GM12878 (cell line): ENCODE measurements around the gene KIF5A. TPM values are rescaled to one million over a fixed set of nuclear protein-coding genes. Genes with fewer than 3 reads are reported as not detected.

Experiments
- ATF7 ChIP-seq: fragments of 450-650 bp; IDR thresholded peaks from 2 replicates; pipeline ENCODE4 v1.6.1; 2016; ENCODE audit warnings: low read depth, mild to moderate bottlenecking
- BMI1 ChIP-seq: fragments of 450-650 bp; IDR thresholded peaks from 2 replicates; pipeline ENCODE4 v1.6.1; 2016; ENCODE audit warnings: mild to moderate bottlenecking, moderate library complexity, borderline replicate concordance
- CREB1 ChIP-seq: IDR thresholded peaks from 2 replicates; pipeline ENCODE4 v1.6.1; 2012; ENCODE audit warnings: low read depth, mild to moderate bottlenecking, inconsistent platforms
- CREM ChIP-seq: IDR thresholded peaks from 2 replicates; pipeline ENCODE4 v1.6.1; 2014; ENCODE audit warnings: antibody characterized with exemption, low read depth
- EZH2 ChIP-seq: IDR thresholded peaks from 2 replicates; pipeline ENCODE4 v1.6.1; 2012; ENCODE audit warnings: low read depth, mild to moderate bottlenecking, control low read depth, inconsistent platforms, low read length, borderline replicate concordance; ENCODE audit not compliant: control insufficient read depth
- FOXM1 ChIP-seq: IDR thresholded peaks from 2 replicates; pipeline ENCODE4 v1.6.1; 2012; ENCODE audit warnings: low read depth, mild to moderate bottlenecking, inconsistent platforms, low read length, moderate library complexity
- GABPA ChIP-seq: IDR thresholded peaks from 2 replicates; pipeline ENCODE4 v1.6.1; 2014; ENCODE audit warnings: antibody characterized with exemption, low read depth, mild to moderate bottlenecking, inconsistent platforms
- HDAC2 ChIP-seq: fragments of 200-600 bp; sonication (generic); IDR thresholded peaks from 2 replicates; pipeline ENCODE4 v1.6.1; 2017
- MYC ChIP-seq: IDR thresholded peaks from 2 replicates; pipeline ENCODE4 v1.6.1; 2011; ENCODE audit warnings: mild to moderate bottlenecking, low read length, moderate library complexity, inconsistent platforms; ENCODE audit not compliant: insufficient read depth, insufficient replicate concordance, insufficient read length, severe bottlenecking
- NBN ChIP-seq: fragments of 450-650 bp; IDR thresholded peaks from 2 replicates; pipeline ENCODE4 v1.6.1; 2016
- NFIC ChIP-seq: IDR thresholded peaks from 2 replicates; pipeline ENCODE4 v1.6.1; 2012; ENCODE audit warnings: low read depth, mild to moderate bottlenecking, inconsistent platforms, low read length, moderate library complexity
- REST ChIP-seq: IDR thresholded peaks from 2 replicates; pipeline ENCODE4 v1.6.1; 2012; ENCODE audit warnings: mild to moderate bottlenecking, low read depth, low read length
- SKIL ChIP-seq: fragments of 450-650 bp; IDR thresholded peaks from 2 replicates; pipeline ENCODE4 v1.6.1; 2017; ENCODE audit warnings: mild to moderate bottlenecking, low read depth, inconsistent platforms; ENCODE audit not compliant: poor library complexity, severe bottlenecking
- SMC3 ChIP-seq: IDR thresholded peaks from 2 replicates; pipeline ENCODE4 v1.6.1; 2011; ENCODE audit warnings: low read length, improper control_type of control experiment, borderline replicate concordance
- SREBF2 ChIP-seq: IDR thresholded peaks from 2 replicates; pipeline ENCODE4 v1.6.1; 2012; ENCODE audit warnings: mild to moderate bottlenecking, low read length
- SUPT20H ChIP-seq: IDR thresholded peaks from 2 replicates; pipeline ENCODE4 v1.6.1; 2011; ENCODE audit warnings: low read depth, mild to moderate bottlenecking, low read length, moderate library complexity, borderline replicate concordance; ENCODE audit not compliant: control insufficient read depth
- TCF7 ChIP-seq: IDR thresholded peaks from 2 replicates; pipeline ENCODE4 v1.6.1; 2014; ENCODE audit warnings: antibody characterized with exemption, borderline replicate concordance
- YBX1 ChIP-seq: fragments of 450-650 bp; IDR thresholded peaks from 2 replicates; pipeline ENCODE4 v1.6.1; 2016; ENCODE audit warnings: antibody characterized with exemption
- ZNF207 ChIP-seq: fragments of 450-650 bp; IDR thresholded peaks from 2 replicates; pipeline ENCODE4 v1.6.1; 2014; ENCODE audit warnings: antibody characterized with exemption, mild to moderate bottlenecking, borderline replicate concordance
- ZNF687 ChIP-seq: fragments of 450-650 bp; IDR thresholded peaks from 2 replicates; pipeline ENCODE4 v1.6.1; 2017; ENCODE audit warnings: mild to moderate bottlenecking, moderate library complexity
- polyA plus RNA-seq, 11 experiments: library from polyadenylated mRNA; depleted of rRNA in 4 of 11; unstranded in 6 of 11; stranded (reverse) in 5 of 11; fragments of >200 nt; fragmentation: Nextera tagmentation in 4 of 11; fragmentation: Illumina TruSeq in 1 of 11; extraction: Ambion mirVana in 4 of 11; extraction: Trizol in 1 of 11; gene quantifications; 1 replicate in 1 of 11; 2 replicates in 10 of 11; pipeline versions ENCODE4 v1.2.1 to v1.2.3, GENCODE V29; 2011 to 2016; ENCODE audit warnings: inconsistent platforms in 2 of 11, missing spikeins in 2 of 11, low read depth in 1 of 11
- total RNA-seq, 4 experiments: library from RNA; depleted of rRNA in 3 of 4; stranded (reverse); fragments of >200 nt in 3 of 4; fragmentation: Illumina TruSeq in 1 of 4; extraction: Trizol in 1 of 4; gene quantifications; 2 replicates each; pipeline versions ENCODE4 v1.2.1 to v1.2.3, GENCODE V29; 2013 to 2021

The KIF5A gene
- total and polyA plus RNA-seq, 10 of the 15 experiments (the other 5 are each of a cell fraction or from before 2014, with no cell fraction given): 0.35 to 2.9 (median 0.97) TPM

- TF ChIP-seq REST (no peak), ATF7 (no peak; the same call in 1 of the 2 replicates), HDAC2 (no peak), ZNF207 (no peak), SMC3 (no peak), MYC (no peak), NBN (no peak), CREM (no peak), CREB1 (no peak), BMI1 (no peak), ZNF687 (no peak), SKIL (no peak), SREBF2 (no peak), SUPT20H (no peak), YBX1 (no peak), EZH2 (no peak), GABPA (no peak), FOXM1 (no peak), TCF7 (no peak), NFIC (no peak)
Measured at GRCh38 chr12:57546438-57547287, 3.2 kb upstream of the KIF5A start, which contains the start of gene DCTN2 (continued).
